ENCODE results near the gene FAM13A. TPM values are rescaled to one million over a fixed set of nuclear protein-coding genes. Genes with fewer than 3 reads are reported as not detected.
"Not testable (repeated sequence)": the region's sequence is repeated elsewhere in the genome, so short reads cannot be mapped to it uniquely, and the experiment has no call there.

The FAM13A gene
- total and polyA plus RNA-seq, 2 donors (not counting 3 experiments of a cell fraction or from before 2014, with no cell fraction given): 3.3 to 10.5 TPM

DNA sequence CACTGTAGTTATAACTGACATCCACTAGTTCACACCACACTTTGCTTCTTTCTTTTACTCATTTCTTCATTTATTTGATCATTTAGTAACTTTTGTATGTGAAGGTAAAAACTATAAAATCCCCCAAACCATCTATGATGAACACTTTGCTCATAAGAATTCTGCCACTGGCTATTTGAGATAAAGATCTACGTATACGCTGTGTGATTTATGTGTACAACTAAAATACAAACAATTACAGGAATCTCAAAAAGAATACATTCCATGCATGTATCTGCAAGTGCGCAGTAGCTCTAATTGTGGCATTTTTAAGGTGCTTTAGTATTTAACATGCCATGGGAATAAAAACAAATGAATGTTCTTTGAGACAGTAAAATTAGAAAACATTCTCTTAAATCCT is 202.5 kb downstream of the FAM13A start:
- Histone ChIP-seq H4K20me1 (replicated peaks; ENCODE audit: control insufficient read depth, extremely low read depth, insufficient read depth, low read length) (no peaks in the 10 kb centered on the region), H3K9me3 (replicated peaks; ENCODE audit: control insufficient read depth, insufficient read depth, low read length) (no peaks in the 10 kb centered on the region), H3K4me3 (replicated peaks in 1 of 3; ENCODE audit: insufficient read depth in 1 of 3, low read depth in 1 of 3, low read length in 3 of 3) (no peak overlapping the region), H3K4me2 (ENCODE audit: insufficient read depth, low read length) (no peak overlapping the region), H2AFZ (ENCODE audit: low read depth, low read length) (no peak overlapping the region), H3K9me1 (replicated peaks; ENCODE audit: control insufficient read depth, extremely low read depth, insufficient read depth, low read length) (no peaks in the 10 kb centered on the region), H3K36me3 (ENCODE audit: control insufficient read depth in 2 of 2, extremely low read depth in 1 of 2, insufficient read depth in 2 of 2, low read length in 2 of 2) (no peaks in the 10 kb centered on the region), H3K4me1 (ENCODE audit: control insufficient read depth, extremely low read depth, insufficient read depth, low read length) (no peaks in the 10 kb centered on the region), H3K27ac (ENCODE audit: insufficient read depth, low read depth, low read length) (no peak overlapping the region), H3K79me2 (ENCODE audit: control insufficient read depth, insufficient read depth, low read length) (no peaks in the 10 kb centered on the region), H3K9ac (replicated peaks; ENCODE audit: extremely low read depth, insufficient read depth, low read length) (no peak overlapping the region), H3K27me3 (ENCODE audit: control insufficient read depth in 2 of 2, insufficient read depth in 2 of 2, low read length in 2 of 2) (no peaks in the 10 kb centered on the region)
- dilution Hi-C loops (cut with MboI; ENCODE audit: extremely low pct_ligation_motif_present, low sequenced_read_pairs) (no loop called here), intact Hi-C loops (cut with micrococcal nuclease) (no loop called here)
- no TSS peak for BruUV-seq (replicated peaks)
- TF ChIP-seq POLR2A (IDR thresholded peaks at IDR 0.05; ENCODE audit: low read depth, low read length) (no peak), FOS (IDR thresholded peaks at IDR 0.05; ENCODE audit: borderline replicate concordance, insufficient read depth, low read length) (no peak), POLR2AphosphoS5 (IDR thresholded peaks at IDR 0.05; ENCODE audit: insufficient read depth, low read depth, low read length) (no peak), JUN (IDR thresholded peaks at IDR 0.05; ENCODE audit: borderline replicate concordance, insufficient read depth, insufficient read length, low read depth) (no peak), EZH2 (IDR thresholded peaks at IDR 0.05; ENCODE audit: borderline replicate concordance, low read depth, low read length, severe bottlenecking) (no peak), MYC (IDR thresholded peaks at IDR 0.05; ENCODE audit: low read depth, low read length) (no peak)
- TF ChIP-seq, protein P1, sequence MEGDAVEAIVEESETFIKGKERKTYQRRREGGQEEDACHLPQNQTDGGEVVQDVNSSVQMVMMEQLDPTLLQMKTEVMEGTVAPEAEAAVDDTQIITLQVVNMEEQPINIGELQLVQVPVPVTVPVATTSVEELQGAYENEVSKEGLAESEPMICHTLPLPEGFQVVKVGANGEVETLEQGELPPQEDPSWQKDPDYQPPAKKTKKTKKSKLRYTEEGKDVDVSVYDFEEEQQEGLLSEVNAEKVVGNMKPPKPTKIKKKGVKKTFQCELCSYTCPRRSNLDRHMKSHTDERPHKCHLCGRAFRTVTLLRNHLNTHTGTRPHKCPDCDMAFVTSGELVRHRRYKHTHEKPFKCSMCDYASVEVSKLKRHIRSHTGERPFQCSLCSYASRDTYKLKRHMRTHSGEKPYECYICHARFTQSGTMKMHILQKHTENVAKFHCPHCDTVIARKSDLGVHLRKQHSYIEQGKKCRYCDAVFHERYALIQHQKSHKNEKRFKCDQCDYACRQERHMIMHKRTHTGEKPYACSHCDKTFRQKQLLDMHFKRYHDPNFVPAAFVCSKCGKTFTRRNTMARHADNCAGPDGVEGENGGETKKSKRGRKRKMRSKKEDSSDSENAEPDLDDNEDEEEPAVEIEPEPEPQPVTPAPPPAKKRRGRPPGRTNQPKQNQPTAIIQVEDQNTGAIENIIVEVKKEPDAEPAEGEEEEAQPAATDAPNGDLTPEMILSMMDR (IDR thresholded peaks at IDR 0.05; ENCODE audit: extremely low read depth in 1 of 2, insufficient read depth in 1 of 2, low read depth in 1 of 2, low read length in 2 of 2): no peak
- TF ChIP-seq, protein P2, sequence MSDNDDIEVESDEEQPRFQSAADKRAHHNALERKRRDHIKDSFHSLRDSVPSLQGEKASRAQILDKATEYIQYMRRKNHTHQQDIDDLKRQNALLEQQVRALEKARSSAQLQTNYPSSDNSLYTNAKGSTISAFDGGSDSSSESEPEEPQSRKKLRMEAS (IDR thresholded peaks at IDR 0.05; ENCODE audit: insufficient read depth, insufficient read length): no peak
- FAIRE-seq: no peak
- DNase-seq (ENCODE audit: low read depth, low spot score): no peak
- ChIA-PET CTCF (interaction anchor here (1.3 kb wide), 1 partner anchor 169 kb away, joined by 3 read pairs; no protein-coding TSS in a partner anchor), POLR2A (no interaction called here)

DNA sequence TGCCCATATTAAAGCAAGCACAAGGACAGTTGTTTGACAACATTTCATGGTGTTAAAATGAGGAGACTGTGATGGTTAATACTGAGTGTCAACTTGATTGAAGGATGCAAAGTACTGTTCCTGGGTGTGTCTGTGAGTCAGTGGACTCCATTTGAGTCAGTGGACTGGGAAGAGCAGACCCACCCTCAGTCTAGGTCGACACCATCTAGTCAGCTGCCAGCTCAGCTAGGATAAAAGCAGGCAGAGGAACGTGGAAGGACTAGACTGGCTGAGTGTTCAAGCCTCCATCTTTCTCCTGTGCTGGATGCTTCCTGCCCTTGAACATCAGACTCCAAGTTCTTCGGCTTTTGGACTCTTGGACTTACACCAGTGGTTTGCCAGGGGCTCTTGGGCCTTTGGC is 203.4 kb downstream of the FAM13A start:
- H3K4me3 ChIP-seq (replicated peaks in 1 of 3; ENCODE audit: insufficient read depth in 1 of 3, low read depth in 1 of 3, low read length in 3 of 3); H3K79me2 ChIP-seq (ENCODE audit: control insufficient read depth, insufficient read depth, low read length); H4K20me1 ChIP-seq (replicated peaks; ENCODE audit: control insufficient read depth, extremely low read depth, insufficient read depth, low read length); dilution Hi-C loops (cut with MboI; ENCODE audit: extremely low pct_ligation_motif_present, low sequenced_read_pairs); BruUV-seq (replicated peaks); POLR2A ChIA-PET; H2AFZ ChIP-seq (ENCODE audit: low read depth, low read length); H3K27ac ChIP-seq (ENCODE audit: insufficient read depth, low read depth, low read length); H3K9ac ChIP-seq (replicated peaks; ENCODE audit: extremely low read depth, insufficient read depth, low read length); FAIRE-seq; H3K4me1 ChIP-seq (ENCODE audit: control insufficient read depth, extremely low read depth, insufficient read depth, low read length); H3K9me3 ChIP-seq (replicated peaks; ENCODE audit: control insufficient read depth, insufficient read depth, low read length); H3K36me3 ChIP-seq (ENCODE audit: control insufficient read depth in 2 of 2, extremely low read depth in 1 of 2, insufficient read depth in 2 of 2, low read length in 2 of 2); DNase-seq (ENCODE audit: low read depth, low spot score); H3K27me3 ChIP-seq (ENCODE audit: control insufficient read depth in 2 of 2, insufficient read depth in 2 of 2, low read length in 2 of 2); intact Hi-C loops (cut with micrococcal nuclease); H3K4me2 ChIP-seq (ENCODE audit: insufficient read depth, low read length); H3K9me1 ChIP-seq (replicated peaks; ENCODE audit: control insufficient read depth, extremely low read depth, insufficient read depth, low read length): not testable (repeated sequence)
- CTCF ChIA-PET: interaction anchor here (1.3 kb wide), 1 partner anchor 170 kb away, joined by 3 read pairs; no protein-coding TSS in a partner anchor
